ENCODE data around the gene SCAMP5.

Gene SCAMP5

DNA sequence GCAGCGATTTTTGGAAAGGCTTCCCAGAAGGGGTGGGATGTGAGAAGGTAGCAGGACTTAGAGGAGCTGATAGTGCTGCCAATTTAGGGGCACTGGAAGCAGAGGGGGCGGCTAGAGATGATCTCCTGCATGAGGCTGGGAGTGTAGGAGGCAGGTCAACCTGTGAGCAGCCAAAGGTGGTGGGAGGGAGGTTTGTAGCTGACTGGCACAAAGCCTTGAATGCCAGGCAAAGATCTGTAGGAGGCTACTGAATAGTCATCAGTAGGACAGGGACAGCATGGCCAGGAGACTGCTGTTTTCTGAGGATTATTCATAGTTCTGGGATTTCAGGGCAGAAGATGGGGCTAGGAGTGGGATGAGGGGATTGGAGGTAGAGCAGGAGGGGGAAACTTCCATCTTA lies 2.2 kb downstream of the SCAMP5 start:
- Histone ChIP-seq H3K27ac (no peak overlapping the region), H3K4me3 (ENCODE audit: low read depth, low read length) (no peak overlapping the region), H3K27me3 (replicated peaks) (peaks cover 13% of the 10 kb centered on the region), H3K36me3 (replicated peaks) (no peaks in the 10 kb centered on the region)
- DNase-seq = no peak
- TF ChIP-seq, protein P1, sequence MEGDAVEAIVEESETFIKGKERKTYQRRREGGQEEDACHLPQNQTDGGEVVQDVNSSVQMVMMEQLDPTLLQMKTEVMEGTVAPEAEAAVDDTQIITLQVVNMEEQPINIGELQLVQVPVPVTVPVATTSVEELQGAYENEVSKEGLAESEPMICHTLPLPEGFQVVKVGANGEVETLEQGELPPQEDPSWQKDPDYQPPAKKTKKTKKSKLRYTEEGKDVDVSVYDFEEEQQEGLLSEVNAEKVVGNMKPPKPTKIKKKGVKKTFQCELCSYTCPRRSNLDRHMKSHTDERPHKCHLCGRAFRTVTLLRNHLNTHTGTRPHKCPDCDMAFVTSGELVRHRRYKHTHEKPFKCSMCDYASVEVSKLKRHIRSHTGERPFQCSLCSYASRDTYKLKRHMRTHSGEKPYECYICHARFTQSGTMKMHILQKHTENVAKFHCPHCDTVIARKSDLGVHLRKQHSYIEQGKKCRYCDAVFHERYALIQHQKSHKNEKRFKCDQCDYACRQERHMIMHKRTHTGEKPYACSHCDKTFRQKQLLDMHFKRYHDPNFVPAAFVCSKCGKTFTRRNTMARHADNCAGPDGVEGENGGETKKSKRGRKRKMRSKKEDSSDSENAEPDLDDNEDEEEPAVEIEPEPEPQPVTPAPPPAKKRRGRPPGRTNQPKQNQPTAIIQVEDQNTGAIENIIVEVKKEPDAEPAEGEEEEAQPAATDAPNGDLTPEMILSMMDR (IDR thresholded peaks at IDR 0.05; ENCODE audit: low read depth, low read length, missing control alignments) = no peak
- in situ Hi-C loops (cut with HindIII; ENCODE audit: low pct_ligation_motif_present, low sequenced_read_pairs) = no loop called here

DNA sequence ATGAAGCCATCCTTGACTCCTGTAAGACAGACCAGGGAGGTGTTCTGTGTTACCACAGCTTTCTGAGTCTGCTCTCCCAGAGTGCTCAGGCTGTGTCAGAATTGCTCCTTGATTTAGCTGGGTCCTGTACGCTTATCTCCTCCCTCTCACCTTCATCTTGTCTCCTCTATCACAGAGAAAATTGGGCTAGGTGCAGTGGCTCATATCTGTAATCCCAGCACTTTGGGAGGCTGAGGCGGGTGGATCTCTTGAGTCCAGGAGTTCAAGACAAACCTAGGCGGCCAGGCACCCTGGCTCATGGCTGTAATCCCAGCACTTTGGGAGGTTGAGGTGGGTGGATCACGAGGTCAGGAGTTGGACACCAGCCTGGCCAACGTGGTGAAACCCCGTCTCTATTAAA lies 5.9 kb downstream of the SCAMP5 start:
- Histone ChIP-seq H3K4me3 (ENCODE audit: low read depth, low read length) (no peak overlapping the region), H3K36me3 (replicated peaks) (no peaks in the 10 kb centered on the region), H3K27me3 (replicated peaks) (peaks cover 8% of the 10 kb centered on the region), H3K27ac (no peak overlapping the region)
- TF ChIP-seq, protein P1 (IDR thresholded peaks at IDR 0.05; ENCODE audit: low read depth, low read length, missing control alignments) = no peak
- in situ Hi-C loops (cut with HindIII; ENCODE audit: low pct_ligation_motif_present, low sequenced_read_pairs) = no loop called here
- DNase-seq = no peak

DNA sequence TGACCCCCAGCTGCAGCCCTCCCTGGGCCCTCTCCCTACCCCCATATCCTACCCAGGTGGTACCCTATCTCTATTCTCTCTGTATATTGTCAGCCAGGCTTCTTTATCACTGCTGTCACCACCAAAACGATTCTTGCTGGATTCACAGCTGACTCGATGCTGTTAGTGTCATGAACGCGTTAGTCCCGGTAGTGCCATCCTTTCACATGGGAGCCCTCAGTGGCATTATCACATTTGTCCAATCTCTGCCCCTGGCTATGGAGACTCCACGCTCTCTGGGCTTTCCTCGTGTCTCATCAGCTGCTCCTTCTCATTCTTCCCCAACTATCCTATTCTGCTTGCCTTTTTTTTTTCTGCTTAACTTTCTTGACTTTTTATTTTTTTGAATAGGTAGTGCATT lies 7.0 kb downstream of the SCAMP5 start:
- no peak for DNase-seq
- Histone ChIP-seq H3K27me3 (replicated peaks) (no peaks in the 10 kb centered on the region), H3K4me3 (ENCODE audit: low read depth, low read length) (no peak overlapping the region), H3K27ac (no peak overlapping the region), H3K36me3 (replicated peaks) (no peaks in the 10 kb centered on the region)
- in situ Hi-C loops (cut with HindIII; ENCODE audit: low pct_ligation_motif_present, low sequenced_read_pairs) = no loop called here
- TF ChIP-seq, protein P1 (IDR thresholded peaks at IDR 0.05; ENCODE audit: low read depth, low read length, missing control alignments) = no peak

DNA sequence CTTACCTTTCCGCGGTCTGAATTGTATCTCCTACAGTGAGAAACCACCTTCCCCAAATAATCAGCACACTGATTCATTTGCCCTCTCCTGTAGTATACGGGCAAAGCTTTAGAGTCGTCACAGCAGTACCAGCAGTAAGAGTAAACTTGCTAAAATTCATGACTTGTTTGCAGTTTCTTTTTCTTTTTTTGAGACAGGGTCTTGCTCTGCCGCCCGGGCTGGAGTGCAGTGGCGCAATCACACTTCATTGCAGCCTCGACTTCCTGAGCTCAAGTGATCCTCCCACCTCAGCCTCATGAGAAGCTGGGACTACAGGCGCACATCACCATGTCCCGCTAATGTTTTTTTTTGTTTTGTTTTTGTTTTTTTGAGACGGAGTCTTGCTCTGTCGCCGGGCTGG lies 11.9 kb downstream of the SCAMP5 start:
- H3K4me3 ChIP-seq (ENCODE audit: low read depth, low read length) = no peak overlapping the region
- TF ChIP-seq, protein P1 (IDR thresholded peaks at IDR 0.05; ENCODE audit: low read depth, low read length, missing control alignments) = no peak
- H3K27me3 ChIP-seq (replicated peaks) = no peaks in the 10 kb centered on the region
- no peak overlapping the region for H3K27ac ChIP-seq
- no peaks in the 10 kb centered on the region for H3K36me3 ChIP-seq (replicated peaks)
- in situ Hi-C loops (cut with HindIII; ENCODE audit: low pct_ligation_motif_present, low sequenced_read_pairs) = no loop called here
- no peak for DNase-seq

DNA sequence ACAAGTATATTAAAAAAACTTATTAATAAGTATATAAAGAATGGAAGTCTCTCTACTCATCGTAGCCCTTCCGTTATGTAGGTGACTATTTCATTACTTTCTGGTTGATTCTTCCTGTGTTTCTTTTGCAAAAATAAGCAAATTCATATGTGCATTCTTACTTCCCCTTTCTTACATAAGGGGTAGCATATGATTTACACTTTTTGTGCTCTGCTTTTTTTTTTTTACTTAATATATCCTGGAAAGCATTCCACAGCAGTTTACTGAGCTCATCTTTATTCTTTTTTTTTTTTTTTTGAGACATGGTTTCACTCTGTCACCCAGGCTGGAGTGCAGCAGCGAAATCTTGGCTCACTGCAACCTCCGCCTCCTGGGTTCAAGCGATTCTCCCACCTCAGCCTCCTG lies 12.9 kb downstream of the SCAMP5 start:
- TF ChIP-seq, protein P1 (IDR thresholded peaks at IDR 0.05; ENCODE audit: low read depth, low read length, missing control alignments) = no peak
- no peak for DNase-seq
- in situ Hi-C loops (cut with HindIII; ENCODE audit: low pct_ligation_motif_present, low sequenced_read_pairs) = no loop called here
- Histone ChIP-seq H3K27me3 (replicated peaks) (no peaks in the 10 kb centered on the region), H3K36me3 (replicated peaks) (no peaks in the 10 kb centered on the region), H3K4me3 (ENCODE audit: low read depth, low read length) (no peak overlapping the region), H3K27ac (no peak overlapping the region)

DNA sequence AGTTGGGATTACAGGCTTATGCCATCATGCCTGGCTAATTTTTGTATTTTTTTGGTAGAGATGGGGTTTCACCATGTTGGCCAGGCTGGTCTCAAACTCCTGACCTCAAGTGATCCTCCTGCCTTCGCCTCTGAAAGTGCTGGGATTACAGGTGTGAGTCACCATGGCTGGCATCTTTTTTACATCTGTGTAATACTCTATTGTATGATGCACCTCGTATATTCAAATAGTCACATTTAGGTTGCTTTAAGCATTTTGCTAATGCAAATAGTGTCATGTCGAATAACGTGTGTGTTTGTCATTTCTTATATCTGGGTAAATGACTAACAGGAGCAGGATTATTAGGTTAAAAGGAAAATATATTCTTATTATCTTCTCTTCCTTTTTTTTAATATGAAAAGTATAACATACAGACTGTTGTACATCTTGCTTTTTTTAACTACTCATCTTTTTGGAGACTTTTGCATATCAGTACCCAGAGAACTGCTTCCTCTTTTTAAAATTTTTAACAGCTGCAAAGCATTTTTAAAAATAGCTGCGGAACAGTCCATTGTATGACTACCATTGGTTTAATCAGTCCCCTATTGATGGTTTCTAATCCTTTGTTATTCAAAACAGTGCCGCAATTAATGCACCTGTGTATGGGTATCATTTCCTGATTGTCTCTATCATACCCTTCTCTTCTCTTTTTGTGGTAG lies 13.4 kb downstream of the SCAMP5 start:
- H3K27me3 ChIP-seq (replicated peaks) = no peaks in the 10 kb centered on the region
- no peak overlapping the region for H3K27ac ChIP-seq
- no peaks in the 10 kb centered on the region for H3K36me3 ChIP-seq (replicated peaks)
- in situ Hi-C loops (cut with HindIII; ENCODE audit: low pct_ligation_motif_present, low sequenced_read_pairs) = no loop called here
- DNase-seq = no peak
- H3K4me3 ChIP-seq (ENCODE audit: low read depth, low read length) = no peak overlapping the region
- TF ChIP-seq, protein P1 (IDR thresholded peaks at IDR 0.05; ENCODE audit: low read depth, low read length, missing control alignments) = no peak

Measured in brain microvascular endothelial cell (primary cell).